OCI-LY7 (cell line): ENCODE results near the gene CEP104.

Experiments
- CTCF ChIP-seq: fragments of 200-600 bp; sonication (generic); conservative IDR thresholded peaks from 2 replicates; pipeline ENCODE4 v1.5.1; 2014; ENCODE audit warnings: mild to moderate bottlenecking, antibody characterized with exemption, low read length, moderate library complexity, mixed read lengths
- EZH2phosphoT487 ChIP-seq: fragments of 200-600 bp; sonication (generic); IDR thresholded peaks from 2 replicates; pipeline ENCODE4 v1.6.1; 2018; ENCODE audit warnings: low read depth, borderline replicate concordance, mild to moderate bottlenecking, mixed run types, antibody characterized with exemption, low read length, moderate library complexity, mixed read lengths

- TF ChIP-seq CTCF (no peak), EZH2phosphoT487 (no peak)
Observed at GRCh38 chr1:3841491-3841890, 15.5 kb downstream of the CEP104 start.
